ENCODE measurements around the gene ARL10.
A peak's percentile ranks its signal among the peaks of the same experiment; 100 is the strongest.
"Not testable (repeated sequence)": the region's sequence is repeated elsewhere in the genome, so short reads cannot be mapped to it uniquely, and the experiment has no call there.

ARL10 gene

GRCh38 chr5:176388444-176389134, 23.3 kb downstream of the ARL10 start, which contains the start of the genes HIGD2A and NOP16:
Gene HIGD2A, plus strand, starts transcription at chr5:176388751. Its CDS starts 69 bp downstream, at chr5:176388820.
Gene NOP16, minus strand, starts transcription at chr5:176388598. Its CDS starts 59 bp downstream, at chr5:176388539.
- DNase-seq (ENCODE audit: low read depth in 2 of 2): peak; percentile 97 to 99

- no peak for DNase-seq (ENCODE audit: low read depth in 2 of 2)
Measured at GRCh38 chr5:176389135-176390123, 24.1 kb downstream of the ARL10 start.

- DNase-seq (ENCODE audit: low read depth in 2 of 2): no peak
Measured at GRCh38 chr5:176391479-176391878, 26.2 kb downstream of the ARL10 start.

GRCh38 chr5:176391999-176392398, 26.7 kb downstream of the ARL10 start:
- DNase-seq (ENCODE audit: low read depth in 2 of 2): no peak

- DNase-seq (ENCODE audit: low read depth in 2 of 2): no peak
Measured at GRCh38 chr5:176392526-176392925, 27.2 kb downstream of the ARL10 start.

GRCh38 chr5:176394096-176394495, 28.8 kb downstream of the ARL10 start:
- no peak for DNase-seq (ENCODE audit: low read depth in 2 of 2)

- DNase-seq (ENCODE audit: low read depth in 2 of 2): no peak
Measured at GRCh38 chr5:176394881-176395675, 29.8 kb downstream of the ARL10 start.

GRCh38 chr5:176396330-176396729, 31.0 kb downstream of the ARL10 start:
- no peak for DNase-seq (ENCODE audit: low read depth in 2 of 2)

- DNase-seq (ENCODE audit: low read depth in 2 of 2): no peak
Measured at GRCh38 chr5:176397736-176398420, 32.6 kb downstream of the ARL10 start.

GRCh38 chr5:176400382-176401156, 35.3 kb downstream of the ARL10 start:
- no peak for DNase-seq (ENCODE audit: low read depth in 2 of 2)

- DNase-seq (ENCODE audit: low read depth in 2 of 2): no peak
Measured at GRCh38 chr5:176401281-176402205, 36.3 kb downstream of the ARL10 start.

GRCh38 chr5:176405656-176406435, 40.6 kb downstream of the ARL10 start:
- DNase-seq (ENCODE audit: low read depth in 2 of 2): no peak

- DNase-seq (ENCODE audit: low read depth in 2 of 2): no peak
Measured at GRCh38 chr5:176406436-176407052, 41.3 kb downstream of the ARL10 start.

- DNase-seq (ENCODE audit: low read depth in 2 of 2): no peak
Measured at GRCh38 chr5:176407456-176408251, 42.4 kb downstream of the ARL10 start.

- DNase-seq (ENCODE audit: low read depth in 2 of 2): not testable (repeated sequence)
Measured at GRCh38 chr5:176408252-176408573, 42.9 kb downstream of the ARL10 start.

- DNase-seq (ENCODE audit: low read depth in 2 of 2): no peak
Measured at GRCh38 chr5:176408590-176408989, 43.3 kb downstream of the ARL10 start.

- no peak for DNase-seq (ENCODE audit: low read depth in 2 of 2)
Measured at GRCh38 chr5:176409765-176410164, 44.5 kb downstream of the ARL10 start.
